ENCODE data around the gene HMG20B.

GRCh38 chr19:3531716-3532115 is 41.0 kb upstream of the HMG20B start:
- TF ChIP-seq, protein P1, sequence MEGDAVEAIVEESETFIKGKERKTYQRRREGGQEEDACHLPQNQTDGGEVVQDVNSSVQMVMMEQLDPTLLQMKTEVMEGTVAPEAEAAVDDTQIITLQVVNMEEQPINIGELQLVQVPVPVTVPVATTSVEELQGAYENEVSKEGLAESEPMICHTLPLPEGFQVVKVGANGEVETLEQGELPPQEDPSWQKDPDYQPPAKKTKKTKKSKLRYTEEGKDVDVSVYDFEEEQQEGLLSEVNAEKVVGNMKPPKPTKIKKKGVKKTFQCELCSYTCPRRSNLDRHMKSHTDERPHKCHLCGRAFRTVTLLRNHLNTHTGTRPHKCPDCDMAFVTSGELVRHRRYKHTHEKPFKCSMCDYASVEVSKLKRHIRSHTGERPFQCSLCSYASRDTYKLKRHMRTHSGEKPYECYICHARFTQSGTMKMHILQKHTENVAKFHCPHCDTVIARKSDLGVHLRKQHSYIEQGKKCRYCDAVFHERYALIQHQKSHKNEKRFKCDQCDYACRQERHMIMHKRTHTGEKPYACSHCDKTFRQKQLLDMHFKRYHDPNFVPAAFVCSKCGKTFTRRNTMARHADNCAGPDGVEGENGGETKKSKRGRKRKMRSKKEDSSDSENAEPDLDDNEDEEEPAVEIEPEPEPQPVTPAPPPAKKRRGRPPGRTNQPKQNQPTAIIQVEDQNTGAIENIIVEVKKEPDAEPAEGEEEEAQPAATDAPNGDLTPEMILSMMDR (IDR thresholded peaks at IDR 0.05), result no peak
- no peak for TF ChIP-seq POLR2A (IDR thresholded peaks at IDR 0.05)
